Ovary (tissue), 3 donors: ENCODE measurements around the gene CHAC2.

Experiments
- CTCF ChIP-seq, 3 donors: fragments of 450-650 bp in 2 of 3; fragments of 200-600 bp in 1 of 3; IDR thresholded peaks; one replicate each; pipeline versions ENCODE4 v1.5.1 to v1.8.0; 2016 to 2022; ENCODE audit warnings: antibody characterized with exemption in 3 of 3, mild to moderate bottlenecking in 1 of 3
- EP300 ChIP-seq: sonication (generic); formaldehyde crosslinking; IDR thresholded peaks from one replicate; pipeline ENCODE4 v1.6.1; 2017; ENCODE audit warnings: antibody characterized with exemption
- donor health status: DM: no; HTN: no; CAD: no.

DNA sequence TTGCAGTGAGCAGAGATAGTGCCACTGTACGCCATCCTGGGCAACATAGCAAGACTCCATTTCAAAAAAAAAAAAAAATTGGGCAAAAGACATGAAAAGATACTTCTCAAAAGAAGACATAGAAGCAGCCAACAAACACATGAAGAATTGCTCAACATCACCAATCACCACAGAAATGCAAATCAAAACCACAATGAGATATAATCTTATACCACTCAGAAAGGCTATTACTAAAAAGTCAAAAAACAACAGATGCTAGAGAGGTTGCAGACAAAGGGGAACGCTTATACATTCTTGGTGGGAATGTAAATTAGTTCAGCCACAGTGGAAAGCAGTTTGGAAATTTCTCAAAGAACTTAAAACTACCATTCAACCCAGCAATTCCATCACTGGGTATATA lies 43.1 kb upstream of the CHAC2 start:
- TF ChIP-seq CTCF (IDR thresholded peaks at IDR 0.05) (no peak), EP300 (no peak)
